Measurements from ENCODE around the gene NALCN.

GRCh38 chr13:101317986-101318523 lies 98.3 kb downstream of the NALCN start:
- TF ChIP-seq CTCF (IDR thresholded peaks at IDR 0.05; ENCODE audit: low read depth, low read length): no peak
- no peak for TF ChIP-seq EZH2phosphoT487 (IDR thresholded peaks at IDR 0.05; ENCODE audit: low read depth)

Measured in OCI-LY3 (cell line).